ENCODE data around the gene PHF21A. TPM values are rescaled to one million over a fixed set of nuclear protein-coding genes. Genes with fewer than 3 reads are reported as not detected.

The PHF21A gene
- total and polyA plus RNA-seq, 2 donors (not counting 3 experiments of a cell fraction or from before 2014, with no cell fraction given): 14.1 to 30.5 TPM

- no peak overlapping the region for H3K27ac ChIP-seq (ENCODE audit: insufficient read depth, low read depth, low read length)
- H3K79me2 ChIP-seq (ENCODE audit: control insufficient read depth, insufficient read depth, low read length): no peaks in the 10 kb centered on the region
- no peak overlapping the region for H3K4me3 ChIP-seq (replicated peaks in 1 of 3; ENCODE audit: insufficient read depth in 1 of 3, low read depth in 1 of 3, low read length in 3 of 3)
- TF ChIP-seq CTCF (IDR thresholded peaks at IDR 0.05; ENCODE audit: extremely low read depth in 1 of 2, insufficient read depth in 1 of 2, low read depth in 1 of 2, low read length in 2 of 2): no peak
- no peak for TF ChIP-seq GATA2 (IDR thresholded peaks at IDR 0.05; ENCODE audit: insufficient read depth, insufficient read length, low read depth, low read length)
- no peak for TF ChIP-seq POLR2A (IDR thresholded peaks at IDR 0.05; ENCODE audit: low read depth, low read length)
- no peak for TF ChIP-seq MAX (IDR thresholded peaks at IDR 0.05; ENCODE audit: insufficient read depth, insufficient read length)
- TF ChIP-seq POLR2AphosphoS5 (IDR thresholded peaks at IDR 0.05; ENCODE audit: insufficient read depth, low read depth, low read length): no peak
- no peak for TF ChIP-seq EZH2 (IDR thresholded peaks at IDR 0.05; ENCODE audit: borderline replicate concordance, low read depth, low read length, severe bottlenecking)
- TF ChIP-seq FOS (IDR thresholded peaks at IDR 0.05; ENCODE audit: borderline replicate concordance, insufficient read depth, low read length): no peak
- no peak for TF ChIP-seq MYC (IDR thresholded peaks at IDR 0.05; ENCODE audit: low read depth, low read length)
- no peak for TF ChIP-seq JUN (IDR thresholded peaks at IDR 0.05; ENCODE audit: borderline replicate concordance, insufficient read depth, insufficient read length, low read depth)
- H3K9ac ChIP-seq (replicated peaks; ENCODE audit: extremely low read depth, insufficient read depth, low read length): no peak overlapping the region
- dilution Hi-C loops (cut with MboI; ENCODE audit: extremely low pct_ligation_motif_present, low sequenced_read_pairs): no loop called here
- H3K27me3 ChIP-seq (ENCODE audit: control insufficient read depth in 2 of 2, insufficient read depth in 2 of 2, low read length in 2 of 2): no peaks in the 10 kb centered on the region
- no peaks in the 10 kb centered on the region for H3K9me3 ChIP-seq (replicated peaks; ENCODE audit: control insufficient read depth, insufficient read depth, low read length)
- ChIA-PET POLR2A (no interaction called here), CTCF (interaction anchor here (0.7 kb wide), 1 partner anchor 19 kb away, joined by 4 read pairs; no protein-coding TSS in a partner anchor)
- H3K9me1 ChIP-seq (replicated peaks; ENCODE audit: control insufficient read depth, extremely low read depth, insufficient read depth, low read length): no peaks in the 10 kb centered on the region
- no peaks in the 10 kb centered on the region for H3K36me3 ChIP-seq (ENCODE audit: control insufficient read depth in 2 of 2, extremely low read depth in 1 of 2, insufficient read depth in 2 of 2, low read length in 2 of 2)
- BruUV-seq (replicated peaks): no TSS peak
- intact Hi-C loops (cut with micrococcal nuclease): no loop called here
- DNase-seq (ENCODE audit: low read depth, low spot score): no peak
- H2AFZ ChIP-seq (ENCODE audit: low read depth, low read length): no peak overlapping the region
- H4K20me1 ChIP-seq (replicated peaks; ENCODE audit: control insufficient read depth, extremely low read depth, insufficient read depth, low read length): no peaks in the 10 kb centered on the region
- no peak overlapping the region for H3K4me2 ChIP-seq (ENCODE audit: insufficient read depth, low read length)
- no peaks in the 10 kb centered on the region for H3K4me1 ChIP-seq (ENCODE audit: control insufficient read depth, extremely low read depth, insufficient read depth, low read length)
- no peak for FAIRE-seq
Measured at GRCh38 chr11:46064221-46064620, 57.0 kb downstream of the PHF21A start.

All from endothelial cell of umbilical vein (primary cell).